Stimulated activated naive CD4-positive, alpha-beta T cell (primary cell): ENCODE data around the gene INTS14.
A peak's percentile ranks its signal among the peaks of the same experiment; 100 is the strongest.

Experiments used
- DNase-seq, 6 experiments: peaks; one replicate each; lab custom pipeline; 2025; lab: John Stamatoyannopoulos, UW

INTS14 gene

GRCh38 chr15:65532738-65533051 is 78.2 kb downstream of the INTS14 start:
- no peak for DNase-seq

DNA sequence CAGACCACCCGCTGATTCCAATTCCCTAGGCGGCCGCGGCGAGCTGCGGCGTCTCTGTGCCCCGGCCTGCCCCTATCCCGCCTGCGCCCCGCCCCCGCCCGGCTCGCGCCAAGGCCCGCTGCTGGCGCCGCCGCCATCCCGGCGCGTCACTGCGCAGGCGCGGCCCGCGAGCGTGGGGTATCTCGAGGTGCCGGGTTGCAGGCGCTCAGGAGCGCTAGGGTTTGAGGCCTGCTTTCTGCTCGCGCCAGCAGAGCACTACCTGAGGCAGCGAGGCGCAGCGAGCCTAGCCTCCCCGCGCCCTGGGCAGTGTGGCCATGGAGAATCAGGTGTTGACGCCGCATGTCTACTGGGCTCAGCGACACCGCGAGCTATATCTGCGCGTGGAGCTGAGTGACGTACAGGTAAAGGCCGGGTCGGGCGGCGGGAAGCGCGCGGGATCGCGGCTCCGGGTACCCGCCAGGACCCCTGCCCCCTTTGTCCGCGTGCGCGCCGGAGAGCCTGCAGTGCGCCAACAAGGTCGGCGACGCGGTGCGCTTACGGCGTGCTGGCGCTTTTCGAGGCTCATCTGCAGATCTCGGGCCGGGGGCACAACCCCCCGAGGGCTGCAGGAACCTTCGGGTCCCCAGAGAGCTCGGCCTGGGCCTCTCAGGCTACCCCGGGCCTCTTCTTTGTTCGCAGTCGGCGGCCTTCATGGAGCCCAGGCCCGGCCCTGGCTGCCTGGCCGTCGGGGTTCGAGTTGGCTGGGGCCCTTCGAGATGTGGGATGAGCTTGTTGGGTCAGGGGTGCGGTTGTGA is 80.4 kb downstream of the INTS14 start, which contains the start of gene HACD3:
Gene HACD3 (plus strand): TSS at position 146 of the 794 bp plus-strand sequence. CDS start 169 bp downstream, at position 315.
- peak; percentile 76 to 89 (median 83) for DNase-seq

DNA sequence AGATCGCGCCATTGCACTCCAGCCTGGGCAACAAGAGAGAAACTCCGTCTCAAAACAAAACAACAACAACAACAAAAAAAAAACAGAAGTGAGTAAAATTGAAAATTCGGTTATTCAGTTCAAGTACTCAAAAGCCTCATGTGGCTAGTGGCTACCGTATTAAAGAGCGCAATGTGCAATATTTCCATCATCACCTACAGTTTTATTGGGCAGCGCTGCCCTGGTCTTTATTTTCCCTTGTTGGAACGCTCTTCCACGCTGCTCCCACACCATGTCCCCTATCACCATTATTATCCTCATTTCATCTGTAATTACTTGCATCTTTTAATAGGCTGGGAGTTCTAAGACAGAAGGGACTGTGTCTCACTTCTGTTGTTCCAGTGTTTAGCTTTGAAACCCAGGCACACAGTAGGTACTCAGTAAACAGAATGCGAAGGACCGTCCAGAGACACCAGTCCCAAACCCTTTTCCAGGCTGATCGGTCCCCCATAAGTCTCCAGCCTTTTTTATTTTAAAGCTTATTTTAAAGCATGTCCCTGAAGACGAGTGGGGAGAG is 81.1 kb downstream of the INTS14 start:
- no peak for DNase-seq
